Ishikawa (cell line): Measurements from ENCODE around the gene LSM2.

Source experiments
- CEBPB ChIP-seq: IDR thresholded peaks from 2 replicates; pipeline ENCODE4 v1.6.1; 2012
- CREB1 ChIP-seq: IDR thresholded peaks from 2 replicates; pipeline ENCODE4 v1.6.1; 2012; ENCODE audit warnings: low read depth
- EGR1 ChIP-seq: IDR thresholded peaks from 2 replicates; pipeline ENCODE4 v1.6.1; 2012
- EP300 ChIP-seq: IDR thresholded peaks from 2 replicates; pipeline ENCODE4 v1.6.1; 2012; ENCODE audit warnings: borderline replicate concordance
- FOXM1 ChIP-seq: IDR thresholded peaks from 2 replicates; pipeline ENCODE4 v1.6.1; 2012; ENCODE audit warnings: low read depth, borderline replicate concordance
- MAX ChIP-seq: IDR thresholded peaks from 2 replicates; pipeline ENCODE4 v1.6.1; 2012
- NFIC ChIP-seq: IDR thresholded peaks from 2 replicates; pipeline ENCODE4 v1.6.1; 2012
- RAD21 ChIP-seq: IDR thresholded peaks from 2 replicates; pipeline ENCODE4 v1.6.1; 2012; ENCODE audit warnings: low read depth
- TAF1 ChIP-seq: IDR thresholded peaks from 2 replicates; pipeline ENCODE4 v1.6.1; 2012; ENCODE audit warnings: low read depth, mild to moderate bottlenecking
- TCF12 ChIP-seq: IDR thresholded peaks from 2 replicates; pipeline ENCODE4 v1.6.1; 2012; ENCODE audit warnings: low read depth
- TEAD4 ChIP-seq: IDR thresholded peaks from 2 replicates; pipeline ENCODE4 v1.6.1; 2012
- USF1 ChIP-seq: IDR thresholded peaks from 2 replicates; pipeline ENCODE4 v1.6.1; 2012
- YY1 ChIP-seq: IDR thresholded peaks from 2 replicates; pipeline ENCODE4 v1.6.1; 2012; ENCODE audit warnings: low read depth
- ZBTB7A ChIP-seq: IDR thresholded peaks from 2 replicates; pipeline ENCODE4 v1.6.1; 2012; ENCODE audit warnings: low read depth
- TF ChIP-seq, protein P1 (sequence below): IDR thresholded peaks from 2 replicates; pipeline ENCODE4 v1.6.1; 2012; ENCODE audit warnings: low read depth, mild to moderate bottlenecking

LSM2 gene

DNA sequence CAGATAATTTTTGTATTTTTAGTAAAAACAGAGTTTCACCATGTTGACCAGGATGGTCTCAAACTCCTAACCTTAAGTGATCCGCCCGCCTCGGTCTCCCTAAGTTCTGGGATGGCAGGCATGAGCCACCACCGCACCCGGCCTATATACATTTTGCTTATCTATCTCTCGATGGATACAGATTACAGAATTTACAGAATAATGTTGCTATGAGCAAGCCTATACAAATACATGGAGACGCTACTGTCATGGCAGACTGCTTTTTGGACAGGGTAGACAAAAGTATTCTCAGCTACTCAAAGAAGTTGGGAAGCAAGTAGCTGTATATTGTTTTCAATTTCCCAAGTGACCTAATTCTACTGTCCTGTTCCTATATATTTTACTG lies 6.7 kb upstream of the LSM2 start:
- no peak for TF ChIP-seq CEBPB
- no peak for TF ChIP-seq YY1
- no peak for TF ChIP-seq MAX
- no peak for TF ChIP-seq TCF12
- TF ChIP-seq, protein P1, sequence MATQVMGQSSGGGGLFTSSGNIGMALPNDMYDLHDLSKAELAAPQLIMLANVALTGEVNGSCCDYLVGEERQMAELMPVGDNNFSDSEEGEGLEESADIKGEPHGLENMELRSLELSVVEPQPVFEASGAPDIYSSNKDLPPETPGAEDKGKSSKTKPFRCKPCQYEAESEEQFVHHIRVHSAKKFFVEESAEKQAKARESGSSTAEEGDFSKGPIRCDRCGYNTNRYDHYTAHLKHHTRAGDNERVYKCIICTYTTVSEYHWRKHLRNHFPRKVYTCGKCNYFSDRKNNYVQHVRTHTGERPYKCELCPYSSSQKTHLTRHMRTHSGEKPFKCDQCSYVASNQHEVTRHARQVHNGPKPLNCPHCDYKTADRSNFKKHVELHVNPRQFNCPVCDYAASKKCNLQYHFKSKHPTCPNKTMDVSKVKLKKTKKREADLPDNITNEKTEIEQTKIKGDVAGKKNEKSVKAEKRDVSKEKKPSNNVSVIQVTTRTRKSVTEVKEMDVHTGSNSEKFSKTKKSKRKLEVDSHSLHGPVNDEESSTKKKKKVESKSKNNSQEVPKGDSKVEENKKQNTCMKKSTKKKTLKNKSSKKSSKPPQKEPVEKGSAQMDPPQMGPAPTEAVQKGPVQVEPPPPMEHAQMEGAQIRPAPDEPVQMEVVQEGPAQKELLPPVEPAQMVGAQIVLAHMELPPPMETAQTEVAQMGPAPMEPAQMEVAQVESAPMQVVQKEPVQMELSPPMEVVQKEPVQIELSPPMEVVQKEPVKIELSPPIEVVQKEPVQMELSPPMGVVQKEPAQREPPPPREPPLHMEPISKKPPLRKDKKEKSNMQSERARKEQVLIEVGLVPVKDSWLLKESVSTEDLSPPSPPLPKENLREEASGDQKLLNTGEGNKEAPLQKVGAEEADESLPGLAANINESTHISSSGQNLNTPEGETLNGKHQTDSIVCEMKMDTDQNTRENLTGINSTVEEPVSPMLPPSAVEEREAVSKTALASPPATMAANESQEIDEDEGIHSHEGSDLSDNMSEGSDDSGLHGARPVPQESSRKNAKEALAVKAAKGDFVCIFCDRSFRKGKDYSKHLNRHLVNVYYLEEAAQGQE = no peak
- no peak for TF ChIP-seq USF1
- TF ChIP-seq TEAD4 = no peak
- no peak for TF ChIP-seq NFIC
- no peak for TF ChIP-seq EGR1
- no peak for TF ChIP-seq ZBTB7A
- no peak for TF ChIP-seq RAD21
- no peak for TF ChIP-seq FOXM1
- no peak for TF ChIP-seq CREB1
- TF ChIP-seq TAF1 = no peak
- TF ChIP-seq EP300 = no peak

DNA sequence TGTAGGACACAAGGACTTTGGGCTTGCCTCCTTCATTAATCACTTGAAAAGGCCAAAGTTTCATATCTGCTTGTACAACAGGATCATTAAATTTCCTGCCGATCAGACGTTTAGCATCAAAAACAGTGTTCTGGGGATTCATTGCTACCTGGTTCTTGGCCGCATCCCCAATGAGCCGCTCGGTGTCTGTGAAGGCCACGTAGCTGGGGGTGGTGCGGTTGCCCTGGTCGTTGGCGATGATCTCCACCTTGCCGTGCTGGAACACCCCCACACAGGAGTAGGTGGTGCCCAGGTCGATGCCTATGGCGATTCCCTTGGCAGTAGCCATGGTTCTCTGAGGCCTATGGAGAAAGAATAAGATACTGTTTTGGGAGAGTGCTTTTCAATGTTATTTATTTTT lies 4.9 kb upstream of the LSM2 start:
- TF ChIP-seq TCF12 (no peak), MAX (no peak), NFIC (no peak), YY1 (no peak), EGR1 (no peak), USF1 (no peak), TEAD4 (no peak), CEBPB (no peak), ZBTB7A (no peak)
- TF ChIP-seq, protein P1 = no peak

DNA sequence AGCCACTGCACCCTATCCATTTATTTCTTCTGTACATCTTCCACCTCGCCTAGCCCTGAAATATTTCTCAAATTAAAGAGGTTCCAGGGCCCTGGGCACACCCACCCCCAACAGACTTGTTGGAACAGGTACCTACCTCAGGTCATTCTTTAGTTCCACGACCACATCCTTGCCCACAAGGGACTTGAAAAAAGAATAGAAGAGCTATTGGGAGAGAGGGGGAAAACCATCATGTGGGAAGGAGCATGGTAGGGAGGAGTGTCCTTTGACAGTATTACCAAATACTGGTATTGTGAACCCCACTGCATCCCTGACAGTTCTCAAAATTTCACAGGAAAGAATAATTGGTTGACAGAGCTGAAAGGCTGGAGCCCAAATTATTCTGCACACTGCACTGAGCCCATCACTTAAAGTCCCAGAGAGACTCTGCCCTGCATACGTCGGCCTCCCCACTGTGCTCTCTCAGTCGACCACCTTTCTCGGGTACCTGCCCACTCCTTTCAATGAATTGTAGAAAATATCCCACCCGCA lies 762 bp downstream of the LSM2 start:
- no peak for TF ChIP-seq FOXM1
- no peak for TF ChIP-seq MAX
- TF ChIP-seq ZBTB7A = no peak
- TF ChIP-seq EGR1 = no peak
- no peak for TF ChIP-seq USF1
- no peak for TF ChIP-seq YY1
- TF ChIP-seq, protein P1 = no peak
- TF ChIP-seq RAD21 = no peak
- TF ChIP-seq TCF12 = no peak

- no peak for TF ChIP-seq NFIC
- TF ChIP-seq TAF1 = no peak
- TF ChIP-seq CEBPB = no peak
- no peak for TF ChIP-seq USF1
- TF ChIP-seq MAX = no peak
- TF ChIP-seq CREB1 = no peak
- TF ChIP-seq YY1 = no peak
Observed at GRCh38 chr6:31799781-31800180, 7.0 kb downstream of the LSM2 start.
